ENCODE data around the gene CT45A10.
"Not testable (repeated sequence)": the region's sequence is repeated elsewhere in the genome, so short reads cannot be mapped to it uniquely, and the experiment has no call there.

The CT45A10 gene

GRCh38 chrX:135893294-135893817 is at the start of gene CT45A10, which contains the start of gene SAGE1:
Gene CT45A10, minus strand, starts transcription at chrX:135893444. Its CDS starts 8,100 bp downstream, at chrX:135885344.
Gene SAGE1, plus strand, starts transcription at chrX:135893716. Its CDS starts 2,527 bp downstream, at chrX:135896243.
- no peak for DNase-seq

GRCh38 chrX:135931644-135932487 is 38.6 kb upstream of the CT45A10 start:
- DNase-seq, result no peak

GRCh38 chrX:135927897-135928296 is 34.7 kb upstream of the CT45A10 start:
- no peak for DNase-seq

GRCh38 chrX:135923353-135923752 is 30.1 kb upstream of the CT45A10 start:
- DNase-seq, result no peak

GRCh38 chrX:135920516-135920915 is 27.3 kb upstream of the CT45A10 start:
- DNase-seq, result not testable (repeated sequence)

- DNase-seq, result no peak
Measured at GRCh38 chrX:135914404-135914803, 21.2 kb upstream of the CT45A10 start.

GRCh38 chrX:135910251-135910650 is 17.0 kb upstream of the CT45A10 start:
- DNase-seq, result no peak

- DNase-seq, result no peak
Measured at GRCh38 chrX:135892781-135893180, 463 bp downstream of the CT45A10 start.

- no peak for DNase-seq
Measured at GRCh38 chrX:135890087-135890585, 3.1 kb downstream of the CT45A10 start.

- DNase-seq, result not testable (repeated sequence)
Measured at GRCh38 chrX:135888976-135889375, 4.3 kb downstream of the CT45A10 start.

- DNase-seq, result not testable (repeated sequence)
Measured at GRCh38 chrX:135888230-135888629, 5.0 kb downstream of the CT45A10 start.

GRCh38 chrX:135882741-135883140 is 10.5 kb downstream of the CT45A10 start:
- DNase-seq, result not testable (repeated sequence)

GRCh38 chrX:135871712-135872111 is 21.5 kb downstream of the CT45A10 start, which contains the start of gene CT45A9:
Gene CT45A9, minus strand, starts transcription at chrX:135871812. Its CDS starts 3,751 bp downstream, at chrX:135868061.
- DNase-seq, result not testable (repeated sequence)

- not testable (repeated sequence) for DNase-seq
Measured at GRCh38 chrX:135854438-135854837, 38.8 kb downstream of the CT45A10 start, which contains the start of gene CT45A8. Gene CT45A8, minus strand, starts transcription at chrX:135854538. Its CDS starts 3,755 bp downstream, at chrX:135850783.

- not testable (repeated sequence) for DNase-seq
Measured at GRCh38 chrX:135837180-135837579, 56.1 kb downstream of the CT45A10 start, which contains the start of gene CT45A7. Gene CT45A7, minus strand, starts transcription at chrX:135837280. Its CDS starts 3,747 bp downstream, at chrX:135833533.
